GM19395 (cell line): Measurements from ENCODE around the gene BAIAP2L1.
A peak's percentile ranks its signal among the peaks of the same experiment; 100 is the strongest.

ENCODE experiments used
- ATAC-seq: cut with Tn5 transposase; IDR thresholded peaks from one replicate; pipeline ENCODE4 v1.9.1; 2021; ENCODE audit warnings: mild to moderate bottlenecking, moderate library complexity; ENCODE audit not compliant: unreplicated experiment

Gene BAIAP2L1

GRCh38 chr7:98281757-98282606 lies 118.9 kb downstream of the BAIAP2L1 start:
- peak; percentile 41 for ATAC-seq

- peak; percentile 86 for ATAC-seq
These were observed 119.8 kb downstream of the BAIAP2L1 start, which contains the start of gene BRI3 for GRCh38 chr7:98280791-98281756. Gene BRI3 (plus strand): TSS chr7:98281686. CDS start chr7:98281796, 110 bp downstream.

- ATAC-seq = no peak
These were observed 120.6 kb downstream of the BAIAP2L1 start for GRCh38 chr7:98280296-98280695.

- no peak for ATAC-seq
These were observed 122.0 kb downstream of the BAIAP2L1 start for GRCh38 chr7:98278936-98279335.

- no peak for ATAC-seq
These were observed 122.5 kb downstream of the BAIAP2L1 start for GRCh38 chr7:98278408-98278807.

- no peak for ATAC-seq
These were observed 124.6 kb downstream of the BAIAP2L1 start for GRCh38 chr7:98276241-98276761.

- ATAC-seq = no peak
These were observed 133.6 kb downstream of the BAIAP2L1 start for GRCh38 chr7:98267303-98267702.

- no peak for ATAC-seq
These were observed 134.1 kb downstream of the BAIAP2L1 start for GRCh38 chr7:98266840-98267239.

- ATAC-seq = no peak
These were observed 135.0 kb downstream of the BAIAP2L1 start for GRCh38 chr7:98265841-98266271.

- ATAC-seq = no peak
These were observed 143.2 kb downstream of the BAIAP2L1 start for GRCh38 chr7:98257701-98258100.

- ATAC-seq = no peak
These were observed 144.5 kb downstream of the BAIAP2L1 start for GRCh38 chr7:98256431-98256830.

GRCh38 chr7:98254951-98255610 lies 145.8 kb downstream of the BAIAP2L1 start:
- no peak for ATAC-seq

GRCh38 chr7:98254516-98254915 lies 146.4 kb downstream of the BAIAP2L1 start:
- no peak for ATAC-seq

GRCh38 chr7:98252425-98253054 lies 148.3 kb downstream of the BAIAP2L1 start:
- ATAC-seq = peak; percentile 34

- peak; percentile 94 for ATAC-seq
These were observed 149.1 kb downstream of the BAIAP2L1 start, which contains the start of gene TECPR1 for GRCh38 chr7:98251601-98252424. Gene TECPR1 (minus strand): TSS chr7:98252232. CDS start chr7:98246146, 6,086 bp downstream.

- peak; percentile 49 for ATAC-seq
These were observed 149.7 kb downstream of the BAIAP2L1 start for GRCh38 chr7:98251231-98251600.

GRCh38 chr7:98250789-98251188 lies 150.1 kb downstream of the BAIAP2L1 start:
- ATAC-seq = no peak

GRCh38 chr7:98249106-98249505 lies 151.8 kb downstream of the BAIAP2L1 start:
- ATAC-seq = no peak

- ATAC-seq = no peak
These were observed 152.7 kb downstream of the BAIAP2L1 start for GRCh38 chr7:98248156-98248555.
